ENCODE measurements around the gene HSPH1. TPM values are rescaled to one million over a fixed set of nuclear protein-coding genes. Genes with fewer than 3 reads are reported as not detected.

Gene HSPH1
- total and polyA plus RNA-seq, 2 of the 8 experiments (the other 6 are each of a cell fraction or from before 2014, with no cell fraction given), result 14.2 to 145 TPM

- Histone ChIP-seq H3K27me3 (replicated peaks in 1 of 4; ENCODE audit: control insufficient read depth in 3 of 4, extremely low read depth in 1 of 4, insufficient read depth in 3 of 4, low read length in 3 of 4) (no peaks in the 10 kb centered on the region; a peak in 2 of 7 replicates), H3K36me3 (ENCODE audit: control insufficient read depth in 2 of 4, insufficient read depth in 4 of 4, low read length in 3 of 4) (no peaks in the 10 kb centered on the region), H2BK20ac (ENCODE audit: low read length) (0 out of 2 replicates have a peak overlapping the region, but pooled peaks have one; percentile 32), H2BK5ac (ENCODE audit: low read depth, low read length) (no peak overlapping the region), H4K91ac (replicated peaks; ENCODE audit: insufficient read length, low read length) (no peak overlapping the region), H3K27ac (ENCODE audit: low read depth, low read length) (no peak overlapping the region; the same call in 1 of the 2 replicates), H3K79me1 (ENCODE audit: low read depth, low read length) (no peaks in the 10 kb centered on the region), H4K8ac (ENCODE audit: extremely low read depth, insufficient read depth, low read length) (peak overlapping the region; percentile 45; the same call in 1 of the 2 replicates), H3K9me3 (ENCODE audit: insufficient read depth in 2 of 2, low read depth in 1 of 2, low read length in 1 of 2) (no peaks in the 10 kb centered on the region), H3K56ac (replicated peaks; ENCODE audit: insufficient read length, low read depth, low read length) (no peak overlapping the region), H2AFZ (ENCODE audit: low read length) (no peak overlapping the region), H3K4me1 (replicated peaks in 1 of 4; ENCODE audit: control insufficient read depth in 3 of 4, insufficient read depth in 4 of 4, low read length in 3 of 4) (peaks cover 0 to 5% (median 0%) of the 10 kb centered on the region in 4 experiments; a peak in 2 of 7 replicates), H4K20me1 (replicated peaks in 1 of 2; ENCODE audit: control insufficient read depth in 1 of 2, insufficient read depth in 2 of 2, low read length in 2 of 2) (no peaks in the 10 kb centered on the region), H3K4ac (replicated peaks; ENCODE audit: insufficient read length, low read depth, low read length) (no peak overlapping the region), H3K4me2 (ENCODE audit: insufficient read depth in 1 of 2, low read depth in 2 of 2, low read length in 2 of 2) (peak overlapping the region; percentile 34 to 70), H2BK12ac (ENCODE audit: low read depth, low read length) (no peak overlapping the region), H3K14ac (ENCODE audit: insufficient read length) (no peak overlapping the region), H3K79me2 (ENCODE audit: control insufficient read depth in 1 of 2, insufficient read depth in 2 of 2, low read length in 2 of 2) (no peaks in the 10 kb centered on the region), H2BK120ac (replicated peaks; ENCODE audit: low read depth, low read length) (no peak overlapping the region), H3K23me2 (ENCODE audit: low read depth, low read length) (no peaks in the 10 kb centered on the region), H3K4me3 (ENCODE audit: extremely low read depth in 1 of 4, insufficient read depth in 2 of 4, low read depth in 3 of 4, low read length in 4 of 4) (peak overlapping the region; percentile 65 to 77 (median 76)), H2AK5ac (ENCODE audit: low read depth, low read length) (no peak overlapping the region), H2BK15ac (ENCODE audit: low read length) (no peak overlapping the region), H3K18ac (ENCODE audit: extremely low read depth, low read length) (no peak overlapping the region; the same call in none of the 2 replicates), H3K9ac (replicated peaks in 1 of 4; ENCODE audit: extremely low read depth in 1 of 4, low read depth in 3 of 4, low read length in 3 of 4) (peak overlapping the region in 2 of 4 experiments; percentile 45 to 84; a peak in 4 of 7 replicates), H4K5ac (ENCODE audit: insufficient read length, low read depth, low read length) (no peak overlapping the region), H3K23ac (ENCODE audit: insufficient read length) (no peak overlapping the region)
- 4% methylated on average over 13 of the region's 34 CpGs; no CpG with 5 or more reads in 1 of the 2 experiments for WGBS, 2 experiments (ENCODE audit: extremely low coverage in 1 of 2, insufficient coverage in 1 of 2, insufficient read length in 1 of 2, insufficient replicate concordance in 2 of 2, low coverage in 1 of 2, low lambda C conversion rate in 2 of 2, missing lambda C conversion rate in 1 of 2)
- DNase-seq (ENCODE audit: low read depth in 1 of 2, low spot score in 2 of 2) (peak in 1 of 2 experiments; percentile 59), FAIRE-seq (no peak)
- peak; percentile 80 for TF ChIP-seq KDM4A (IDR thresholded peaks at IDR 0.05; ENCODE audit: low read depth, low read length, severe bottlenecking)
- TF ChIP-seq HDAC6 (IDR thresholded peaks at IDR 0.05; ENCODE audit: low read depth, low read length), result no peak
- no peak for TF ChIP-seq SP4 (IDR thresholded peaks at IDR 0.05; ENCODE audit: low read length)
- no peak for TF ChIP-seq USF2 (IDR thresholded peaks at IDR 0.05; ENCODE audit: low read length)
- TF ChIP-seq JUN (IDR thresholded peaks at IDR 0.05; ENCODE audit: low read depth, low read length), result no peak
- no peak for TF ChIP-seq CHD1 (IDR thresholded peaks at IDR 0.05; ENCODE audit: low read depth, low read length)
- TF ChIP-seq EZH2 (IDR thresholded peaks at IDR 0.05; ENCODE audit: low read depth, low read length, severe bottlenecking), result no peak
- ChIA-PET CTCF (ENCODE audit: partially characterized antibody) (interaction anchor here (0.5 to 1.1 kb wide), 4 partner anchors 9 to 256 kb away, joined by 3 read pairs; no protein-coding TSS in a partner anchor), POLR2A (ENCODE audit: partially characterized antibody) (interaction anchor here (0.6 to 1.1 kb wide), 2 partner anchors 9 to 40 kb away, joined by 3 read pairs; no protein-coding TSS in a partner anchor)
Measured at GRCh38 chr13:31200637-31200971, 38.9 kb upstream of the HSPH1 start.

Measured in H1 (cell line).